Vagina (tissue), 2 donors: ENCODE data around the gene GRK5.

Experiments
- CTCF ChIP-seq, 3 experiments: fragments of 450-650 bp in 2 of 3; fragments of 200-600 bp in 1 of 3; sonication (generic) in 1 of 3; IDR thresholded peaks; one replicate each; pipeline ENCODE4 v1.5.1; 2017 to 2019; ENCODE audit warnings: antibody characterized with exemption in 3 of 3, mild to moderate bottlenecking in 2 of 3, moderate library complexity in 2 of 3
- POLR2A ChIP-seq, 2 donors: fragments of 450-650 bp; IDR thresholded peaks; one replicate each; pipeline ENCODE4 v1.6.1; 2017; ENCODE audit warnings: antibody characterized with exemption in 2 of 2, mild to moderate bottlenecking in 2 of 2, moderate library complexity in 2 of 2

- TF ChIP-seq CTCF (IDR thresholded peaks at IDR 0.05) (no peak), POLR2A (IDR thresholded peaks at IDR 0.05) (no peak)
Observed at GRCh38 chr10:119243967-119244366, 36.6 kb downstream of the GRK5 start.
